Measurements from ENCODE around the gene ZNF140. TPM values are rescaled to one million over a fixed set of nuclear protein-coding genes. Genes with fewer than 3 reads are reported as not detected.

Gene ZNF140
- total and polyA plus RNA-seq, 2 donors from 2014 or later (not counting 2 experiments from before 2014, with no cell fraction given): 6.2 to 12.6 TPM

Other genes starting within 250 kb of the ZNF140 start
- gene CHFR, start 193.3 kb upstream of the ZNF140 start, total RNA-seq: 21.6 and 27.0 TPM in 2 replicates
- 13.6 and 13.8 TPM in 2 replicates for gene CHFR, start 193.3 kb upstream of the ZNF140 start, polyA plus RNA-seq
- gene ZNF605, start 124.6 kb upstream of the ZNF140 start, total RNA-seq: 4.2 and 5.1 TPM in 2 replicates
- 0.81 and 1.2 TPM in 2 replicates for gene ZNF605, start 124.6 kb upstream of the ZNF140 start, polyA plus RNA-seq
- 6.0 and 6.8 TPM in 2 replicates for gene ZNF26, start 94.6 kb upstream of the ZNF140 start, total RNA-seq
- gene ZNF26, start 94.6 kb upstream of the ZNF140 start, polyA plus RNA-seq: 1.2 and 1.3 TPM in 2 replicates
- gene ZNF84, start 43.4 kb upstream of the ZNF140 start, total RNA-seq: 12.1 and 12.8 TPM in 2 replicates
- 4.5 and 4.8 TPM in 2 replicates for gene ZNF84, start 43.4 kb upstream of the ZNF140 start, polyA plus RNA-seq
- gene ZNF891, start 49.4 kb downstream of the ZNF140 start, total RNA-seq: 0.58 and 0.67 TPM in 2 replicates
- gene ZNF891, start 49.4 kb downstream of the ZNF140 start, polyA plus RNA-seq: 0.12 and 0.20 TPM in 2 replicates
- gene ZNF10, start 49.7 kb downstream of the ZNF140 start, total RNA-seq: 2.3 and 3.0 TPM in 2 replicates
- 0.71 and 1.0 TPM in 2 replicates for gene ZNF10, start 49.7 kb downstream of the ZNF140 start, polyA plus RNA-seq
- gene ZNF268, start 100.6 kb downstream of the ZNF140 start, total RNA-seq: 13.5 and 14.8 TPM in 2 replicates
- gene ZNF268, start 100.6 kb downstream of the ZNF140 start, polyA plus RNA-seq: 1.8 and 3.0 TPM in 2 replicates
- not detected in 2 replicates for gene ANHX, start 155.0 kb downstream of the ZNF140 start, total RNA-seq
- not detected in 2 replicates for gene ANHX, start 155.0 kb downstream of the ZNF140 start, polyA plus RNA-seq